HL-60 (cell line): ENCODE measurements around the gene ZNF318.

ENCODE experiments used
- CTCF ChIP-seq: IDR thresholded peaks from one replicate; pipeline ENCODE4 v1.5.1; 2011; ENCODE audit warnings: low read length, control low read depth, inconsistent platforms; ENCODE audit not compliant: insufficient read depth
- SPI1 ChIP-seq: IDR thresholded peaks from 2 replicates; pipeline ENCODE4 v1.6.1; 2012; ENCODE audit warnings: low read depth, mild to moderate bottlenecking, borderline replicate concordance

- TF ChIP-seq CTCF (no peak), SPI1 (no peak)
Observed at GRCh38 chr6:43297644-43298564, 71.5 kb downstream of the ZNF318 start, which contains the start of gene SLC22A7.
